HEK293 (cell line): ENCODE measurements around the gene PPP1CA.

Experiments used
- CTCF ChIP-seq: fragments of 450-650 bp; formaldehyde crosslinking; IDR thresholded peaks from 2 replicates; pipeline ENCODE4 v1.5.1; 2016; ENCODE audit warnings: missing biosample characterization, missing genetic modification characterization
- IKZF3 ChIP-seq: fragments of 450-650 bp; IDR thresholded peaks from 2 replicates; pipeline ENCODE4 v1.5.0; 2018; ENCODE audit warnings: missing biosample characterization, mild to moderate bottlenecking, missing genetic modification characterization, moderate library complexity
- RBAK ChIP-seq: fragments of 450-650 bp; formaldehyde crosslinking; IDR thresholded peaks from 2 replicates; pipeline ENCODE4 v1.5.1; 2016; ENCODE audit warnings: missing biosample characterization, missing genetic modification characterization
- SETDB1 ChIP-seq: IDR thresholded peaks from one replicate; pipeline ENCODE4 v1.6.1; 2017; ENCODE audit warnings: mild to moderate bottlenecking, low read length, moderate library complexity, mixed read lengths; ENCODE audit not compliant: insufficient read length
- ZBTB17 ChIP-seq: fragments of 450-650 bp; formaldehyde crosslinking; IDR thresholded peaks from 2 replicates; pipeline ENCODE4 v1.5.1; 2016; ENCODE audit warnings: missing biosample characterization, missing genetic modification characterization
- ZNF174 ChIP-seq: fragments of 450-650 bp; formaldehyde crosslinking; IDR thresholded peaks from 2 replicates; pipeline ENCODE4 v1.5.0; 2017; ENCODE audit warnings: missing biosample characterization, mild to moderate bottlenecking, missing genetic modification characterization
- ZNF391 ChIP-seq: fragments of 450-650 bp; formaldehyde crosslinking; IDR thresholded peaks from 2 replicates; pipeline ENCODE4 v1.5.1; 2016; ENCODE audit warnings: low read depth, missing biosample characterization, missing genetic modification characterization, borderline replicate concordance
- ZNF549 ChIP-seq: fragments of 450-650 bp; IDR thresholded peaks from 2 replicates; pipeline ENCODE4 v1.5.1; 2018; ENCODE audit warnings: missing biosample characterization, missing genetic modification characterization, mild to moderate bottlenecking, inconsistent platforms, moderate library complexity

GRCh38 chr11:67387518-67387917, 14.1 kb downstream of the PPP1CA start:
- TF ChIP-seq CTCF (tag by site-specific recombination), result no peak
- no peak for TF ChIP-seq ZBTB17 (tag by site-specific recombination)
- TF ChIP-seq ZNF391 (tag by site-specific recombination), result no peak
- no peak for TF ChIP-seq ZNF174 (tag by site-specific recombination)
- no peak for TF ChIP-seq ZNF549 (tag by site-specific recombination)
- TF ChIP-seq IKZF3 (tag by site-specific recombination), result no peak
- TF ChIP-seq RBAK (tag by site-specific recombination), result no peak
- TF ChIP-seq SETDB1, result no peak
